Suprapubic skin (tissue), 4 donors: Measurements from ENCODE around the gene C11orf68.

Experiments used
- EP300 ChIP-seq: sonication (generic); formaldehyde crosslinking; IDR thresholded peaks from one replicate; pipeline ENCODE4 v1.6.1; 2017; ENCODE audit warnings: antibody characterized with exemption
- POLR2A ChIP-seq, 2 donors: fragments of 450-650 bp; IDR thresholded peaks; one replicate each; pipeline ENCODE4 v1.6.1; 2017; ENCODE audit warnings: antibody characterized with exemption in 2 of 2, mild to moderate bottlenecking in 2 of 2, moderate library complexity in 2 of 2
- POLR2AphosphoS5 ChIP-seq, 3 donors: sonication (generic); formaldehyde crosslinking; IDR thresholded peaks; one replicate each; pipeline ENCODE4 v1.6.1; 2017; ENCODE audit warnings: antibody characterized with exemption in 3 of 3
- TF ChIP-seq, protein P1 (sequence below), 2 donors: fragments of 200-600 bp in 1 of 2; fragments of 450-650 bp in 1 of 2; sonication (generic) in 1 of 2; IDR thresholded peaks; one replicate each; pipeline ENCODE4 v1.5.1; 2016 to 2019; ENCODE audit warnings: antibody characterized with exemption in 2 of 2, mild to moderate bottlenecking in 1 of 2, moderate library complexity in 1 of 2

DNA sequence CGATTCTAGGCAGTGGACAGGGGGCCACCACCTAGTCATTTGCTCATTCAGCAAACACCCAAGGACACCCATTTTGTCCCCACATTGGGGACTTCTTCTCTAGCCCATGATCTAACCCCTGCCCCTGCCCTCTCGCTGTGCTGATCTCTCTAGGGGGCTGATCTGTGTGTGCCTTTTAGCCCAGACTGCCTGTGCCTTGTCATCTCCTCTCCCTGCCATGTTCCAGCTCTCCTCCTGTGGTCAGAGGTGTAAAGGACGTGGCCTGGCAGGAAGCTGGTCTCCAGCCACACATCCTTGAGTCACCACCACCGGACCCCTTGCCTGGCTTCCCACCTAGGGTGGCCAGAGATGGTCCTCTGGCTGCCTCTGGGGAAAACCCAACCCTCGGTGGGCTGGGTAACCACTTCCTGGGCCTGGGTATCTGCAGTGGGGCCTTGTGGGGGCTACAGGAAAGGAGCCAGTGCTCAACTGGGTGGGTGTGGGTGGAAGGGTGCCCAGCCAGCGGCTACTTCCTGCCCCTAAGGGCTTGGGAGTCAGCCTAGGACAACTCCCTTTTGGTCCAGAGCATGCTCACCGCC lies 37.9 kb downstream of the C11orf68 start:
- TF ChIP-seq, protein P1, sequence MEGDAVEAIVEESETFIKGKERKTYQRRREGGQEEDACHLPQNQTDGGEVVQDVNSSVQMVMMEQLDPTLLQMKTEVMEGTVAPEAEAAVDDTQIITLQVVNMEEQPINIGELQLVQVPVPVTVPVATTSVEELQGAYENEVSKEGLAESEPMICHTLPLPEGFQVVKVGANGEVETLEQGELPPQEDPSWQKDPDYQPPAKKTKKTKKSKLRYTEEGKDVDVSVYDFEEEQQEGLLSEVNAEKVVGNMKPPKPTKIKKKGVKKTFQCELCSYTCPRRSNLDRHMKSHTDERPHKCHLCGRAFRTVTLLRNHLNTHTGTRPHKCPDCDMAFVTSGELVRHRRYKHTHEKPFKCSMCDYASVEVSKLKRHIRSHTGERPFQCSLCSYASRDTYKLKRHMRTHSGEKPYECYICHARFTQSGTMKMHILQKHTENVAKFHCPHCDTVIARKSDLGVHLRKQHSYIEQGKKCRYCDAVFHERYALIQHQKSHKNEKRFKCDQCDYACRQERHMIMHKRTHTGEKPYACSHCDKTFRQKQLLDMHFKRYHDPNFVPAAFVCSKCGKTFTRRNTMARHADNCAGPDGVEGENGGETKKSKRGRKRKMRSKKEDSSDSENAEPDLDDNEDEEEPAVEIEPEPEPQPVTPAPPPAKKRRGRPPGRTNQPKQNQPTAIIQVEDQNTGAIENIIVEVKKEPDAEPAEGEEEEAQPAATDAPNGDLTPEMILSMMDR (IDR thresholded peaks at IDR 0.05), result no peak
- TF ChIP-seq POLR2A (IDR thresholded peaks at IDR 0.05) (no peak), EP300 (no peak), POLR2AphosphoS5 (IDR thresholded peaks at IDR 0.05) (no peak)
